Measurements from ENCODE around the gene INAFM2. TPM values are rescaled to one million over a fixed set of nuclear protein-coding genes. Genes with fewer than 3 reads are reported as not detected.

Gene INAFM2
- total RNA-seq: 10 to 100 TPM; 11.4 to 13.3 (median 13.3) TPM

GRCh38 chr15:40323239-40323952 is at the start of gene INAFM2:
TSS of gene INAFM2 (plus strand) at chr15:40323692. CDS start at chr15:40324056, 364 bp downstream.
- peak; percentile 89 to 94 for ATAC-seq
- Mint-ChIP-seq H3K27me3 (ENCODE audit: low read depth) (no peaks in the 10 kb centered on the region), H3K4me3 (peak within 1 kb of the TSS; percentile 78)

GRCh38 chr15:40274350-40275274 is 48.9 kb upstream of the INAFM2 start:
- peaks cover 22% of the 10 kb centered on the region for H3K27me3 Mint-ChIP-seq (ENCODE audit: low read depth)
- H3K4me1 Mint-ChIP-seq (ENCODE audit: low read depth): no peaks in the 10 kb centered on the region
- no peaks in the 10 kb centered on the region for H3K9me3 Mint-ChIP-seq
- no peak overlapping the region for H3K4me3 Mint-ChIP-seq
- no peaks in the 10 kb centered on the region for H3K36me3 Mint-ChIP-seq (ENCODE audit: insufficient read depth)
- DNase-seq (peak; percentile 87), ATAC-seq (peak; percentile 62 to 82)

More at GRCh38 chr15:40323239-40323952, at the start of gene INAFM2:
- peak; percentile 90 for DNase-seq
- Mint-ChIP-seq H3K36me3 (ENCODE audit: insufficient read depth) (no peaks in the 10 kb centered on the region), H3K4me1 (ENCODE audit: low read depth) (peaks cover 26% of the 10 kb centered on the region), H3K9me3 (no peaks in the 10 kb centered on the region)

DNA sequence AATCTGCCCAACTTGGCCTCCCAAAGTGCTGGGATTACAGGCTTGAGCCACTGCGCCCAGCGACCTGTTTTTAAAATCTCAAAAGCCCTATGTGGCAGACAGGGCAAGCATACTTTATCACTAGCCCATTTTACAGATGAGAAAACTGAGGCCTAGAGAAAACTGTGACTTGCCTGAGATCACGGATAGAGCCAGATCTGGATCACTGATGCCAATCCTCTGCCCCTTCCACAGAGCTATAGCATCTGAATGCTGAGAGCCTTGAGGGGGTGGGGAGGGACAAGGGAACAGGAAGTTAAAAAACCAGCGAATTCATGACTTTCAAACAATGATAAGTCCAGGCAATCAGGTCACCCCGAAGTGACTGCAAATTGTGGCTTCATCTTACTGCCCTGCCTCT is 48.0 kb upstream of the INAFM2 start:
- no peak for ATAC-seq
- Mint-ChIP-seq H3K4me1 (ENCODE audit: low read depth) (no peaks in the 10 kb centered on the region), H3K4me3 (no peak overlapping the region), H3K27me3 (ENCODE audit: low read depth) (peaks cover 26% of the 10 kb centered on the region), H3K36me3 (ENCODE audit: insufficient read depth) (no peaks in the 10 kb centered on the region), H3K9me3 (no peaks in the 10 kb centered on the region)
- no peak for DNase-seq

DNA sequence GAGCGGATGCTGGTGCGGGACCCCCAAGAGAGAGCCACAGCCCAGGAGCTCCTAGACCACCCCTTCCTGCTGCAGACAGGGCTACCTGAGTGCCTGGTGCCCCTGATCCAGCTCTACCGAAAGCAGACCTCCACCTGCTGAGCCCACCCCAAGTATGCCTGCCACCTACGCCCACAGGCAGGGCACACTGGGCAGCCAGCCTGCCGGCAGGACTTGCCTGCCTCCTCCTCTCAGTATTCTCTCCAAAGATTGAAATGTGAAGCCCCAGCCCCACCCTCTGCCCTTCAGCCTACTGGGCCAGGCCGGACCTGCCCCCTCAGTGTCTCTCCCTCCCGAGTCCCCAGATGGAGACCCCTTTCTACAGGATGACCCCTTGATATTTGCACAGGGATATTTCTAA is 47.5 kb upstream of the INAFM2 start:
- no peak overlapping the region for H3K4me3 Mint-ChIP-seq
- no peaks in the 10 kb centered on the region for H3K9me3 Mint-ChIP-seq
- no peaks in the 10 kb centered on the region for H3K36me3 Mint-ChIP-seq (ENCODE audit: insufficient read depth)
- peaks cover 28% of the 10 kb centered on the region for H3K27me3 Mint-ChIP-seq (ENCODE audit: low read depth)
- peaks cover under 1% of the 10 kb centered on the region for H3K4me1 Mint-ChIP-seq (ENCODE audit: low read depth)
- no peak for DNase-seq
- ATAC-seq: no peak

GRCh38 chr15:40276927-40277326 is 46.6 kb upstream of the INAFM2 start:
- no peak overlapping the region for H3K4me3 Mint-ChIP-seq
- H3K9me3 Mint-ChIP-seq: no peaks in the 10 kb centered on the region
- H3K27me3 Mint-ChIP-seq (ENCODE audit: low read depth): peaks cover 32% of the 10 kb centered on the region
- H3K36me3 Mint-ChIP-seq (ENCODE audit: insufficient read depth): no peaks in the 10 kb centered on the region
- H3K4me1 Mint-ChIP-seq (ENCODE audit: low read depth): peaks cover 2% of the 10 kb centered on the region
- DNase-seq (no peak), ATAC-seq (no peak)

GRCh38 chr15:40277471-40277870 is 46.0 kb upstream of the INAFM2 start:
- no peaks in the 10 kb centered on the region for H3K9me3 Mint-ChIP-seq
- H3K4me1 Mint-ChIP-seq (ENCODE audit: low read depth): peaks cover 2% of the 10 kb centered on the region
- DNase-seq (no peak), ATAC-seq (no peak)
- no peak overlapping the region for H3K4me3 Mint-ChIP-seq
- no peaks in the 10 kb centered on the region for H3K36me3 Mint-ChIP-seq (ENCODE audit: insufficient read depth)
- peaks cover 32% of the 10 kb centered on the region for H3K27me3 Mint-ChIP-seq (ENCODE audit: low read depth)

DNA sequence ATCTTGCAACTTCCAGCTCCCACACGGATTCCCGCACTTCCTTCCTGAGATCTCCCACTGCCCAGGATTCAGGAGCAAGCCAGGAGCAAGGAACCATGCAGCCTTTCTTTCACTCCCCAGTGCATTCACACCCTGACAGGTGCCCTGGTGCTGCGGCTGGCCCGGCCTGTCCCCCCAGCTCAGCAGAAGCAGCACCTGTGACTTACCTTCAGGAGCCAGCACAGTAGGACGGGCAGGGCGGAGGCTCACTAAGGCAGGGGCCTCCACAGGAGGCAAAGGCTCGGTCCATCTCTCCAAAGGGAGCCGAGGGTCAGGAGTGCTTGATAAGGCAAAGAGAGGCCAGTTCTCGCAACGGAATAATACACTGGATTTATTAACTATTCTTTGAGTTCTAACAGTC is 45.5 kb upstream of the INAFM2 start:
- no peaks in the 10 kb centered on the region for H3K36me3 Mint-ChIP-seq (ENCODE audit: insufficient read depth)
- H3K9me3 Mint-ChIP-seq: no peaks in the 10 kb centered on the region
- H3K27me3 Mint-ChIP-seq (ENCODE audit: low read depth): peaks cover 32% of the 10 kb centered on the region
- no peak overlapping the region for H3K4me3 Mint-ChIP-seq
- DNase-seq (no peak), ATAC-seq (no peak)
- H3K4me1 Mint-ChIP-seq (ENCODE audit: low read depth): peaks cover 2% of the 10 kb centered on the region

DNA sequence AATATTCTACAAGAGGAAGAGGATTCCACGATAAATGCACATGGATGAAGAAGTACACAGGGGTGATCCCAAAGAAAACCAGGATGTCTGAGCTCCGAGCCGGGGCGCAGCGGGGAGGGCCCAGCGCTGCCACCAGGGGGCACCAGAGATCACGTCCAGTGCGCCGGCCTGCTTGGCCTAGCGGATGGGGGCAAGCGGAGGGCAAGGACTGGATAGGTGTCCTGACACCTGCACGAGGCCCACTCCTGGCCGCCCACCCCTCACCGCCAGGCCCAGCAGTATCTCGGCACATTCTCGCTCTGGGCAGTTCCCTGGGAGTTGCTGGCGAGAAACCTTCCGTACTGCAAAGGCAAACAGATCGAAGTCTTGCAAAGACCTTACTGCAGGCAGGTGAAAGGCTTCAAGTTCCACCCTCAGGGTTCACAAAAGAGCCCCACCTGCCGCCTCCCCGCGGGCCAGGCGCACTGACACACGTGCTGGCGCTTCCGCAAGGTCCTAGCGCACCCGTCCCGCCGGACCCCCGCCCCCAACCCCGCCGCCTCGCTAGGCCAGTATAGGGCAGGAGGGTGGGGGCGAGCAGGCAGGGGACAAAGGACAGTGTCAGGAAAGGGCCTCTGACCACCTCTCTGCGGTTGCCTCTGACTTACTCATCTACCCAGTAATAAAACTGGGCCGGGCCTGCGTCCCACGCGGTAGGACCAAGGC is 43.9 kb upstream of the INAFM2 start:
- peaks cover 2% of the 10 kb centered on the region for H3K4me1 Mint-ChIP-seq (ENCODE audit: low read depth)
- no peak overlapping the region for H3K4me3 Mint-ChIP-seq
- H3K9me3 Mint-ChIP-seq: no peaks in the 10 kb centered on the region
- peaks cover 32% of the 10 kb centered on the region for H3K27me3 Mint-ChIP-seq (ENCODE audit: low read depth)
- no peaks in the 10 kb centered on the region for H3K36me3 Mint-ChIP-seq (ENCODE audit: insufficient read depth)
- peak; percentile 69 for DNase-seq
- ATAC-seq: peak; percentile 17 to 30

- peaks cover 2% of the 10 kb centered on the region for H3K4me1 Mint-ChIP-seq (ENCODE audit: low read depth)
- DNase-seq (no peak), ATAC-seq (no peak)
- H3K27me3 Mint-ChIP-seq (ENCODE audit: low read depth): peaks cover 32% of the 10 kb centered on the region
- peak overlapping the region; percentile 54 for H3K4me3 Mint-ChIP-seq
- H3K9me3 Mint-ChIP-seq: no peaks in the 10 kb centered on the region
- H3K36me3 Mint-ChIP-seq (ENCODE audit: insufficient read depth): no peaks in the 10 kb centered on the region
Observed at GRCh38 chr15:40280260-40281056, 43.0 kb upstream of the INAFM2 start.

DNA sequence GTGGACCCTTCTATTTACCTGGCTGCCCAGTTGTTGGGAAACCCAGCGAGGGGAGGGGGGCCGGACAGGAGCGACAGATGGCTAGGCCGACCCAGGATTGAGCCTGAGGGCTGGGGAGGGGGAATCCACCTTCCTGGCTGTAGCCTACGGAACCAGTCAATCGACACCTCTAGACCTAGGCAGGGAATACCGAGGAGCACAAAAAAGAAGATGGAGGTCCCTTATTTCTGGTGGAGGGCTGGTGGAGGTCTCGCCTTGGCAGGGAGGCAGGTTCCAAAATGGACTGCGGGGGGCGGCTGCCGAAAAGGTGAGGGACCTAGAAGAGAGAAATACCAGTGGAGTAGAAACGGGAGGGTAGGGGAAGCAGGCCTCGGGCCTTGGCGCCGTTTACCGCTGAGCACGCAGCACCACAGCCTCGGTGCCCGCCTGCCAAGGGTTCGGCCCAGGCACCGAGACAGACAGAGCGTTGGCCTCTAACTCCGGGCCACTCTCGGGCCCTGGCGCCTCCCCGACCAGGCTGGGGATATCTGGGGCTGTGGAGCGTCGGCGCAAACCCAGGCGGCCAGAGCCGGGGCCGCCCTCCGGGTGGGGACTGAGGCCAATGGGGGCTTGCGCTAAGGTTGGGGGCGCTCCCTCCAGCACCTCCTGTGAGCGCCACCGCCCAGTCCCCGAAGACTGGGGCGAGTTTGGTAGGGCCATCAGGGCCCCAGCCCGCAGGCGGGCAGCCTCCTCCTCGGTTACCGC is 42.3 kb upstream of the INAFM2 start:
- Mint-ChIP-seq H3K9me3 (no peaks in the 10 kb centered on the region), H3K4me3 (peak overlapping the region; percentile 54), H3K36me3 (ENCODE audit: insufficient read depth) (no peaks in the 10 kb centered on the region), H3K4me1 (ENCODE audit: low read depth) (peaks cover 2% of the 10 kb centered on the region), H3K27me3 (ENCODE audit: low read depth) (peaks cover 32% of the 10 kb centered on the region)
- no peak for DNase-seq
- ATAC-seq: no peak

DNA sequence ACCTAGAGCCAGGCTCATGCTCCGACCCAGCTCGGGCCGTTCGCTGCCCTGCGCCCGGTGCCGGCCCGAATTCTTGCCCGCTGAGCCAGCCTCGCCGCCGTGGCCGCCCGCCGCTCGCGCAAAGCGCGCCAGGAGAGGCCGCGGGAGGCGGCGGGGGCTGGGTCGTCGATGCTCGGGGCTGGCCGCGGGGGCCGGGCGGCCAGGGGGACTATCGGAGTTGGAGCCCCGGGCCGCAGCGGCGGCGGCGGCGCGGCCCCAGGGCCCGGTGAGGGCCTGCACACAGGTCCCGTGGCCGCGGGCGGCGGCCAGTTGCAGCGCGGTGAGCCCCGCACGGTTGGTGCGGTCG is 41.7 kb upstream of the INAFM2 start:
- Mint-ChIP-seq H3K4me1 (ENCODE audit: low read depth) (peaks cover 2% of the 10 kb centered on the region), H3K27me3 (ENCODE audit: low read depth) (peaks cover 30% of the 10 kb centered on the region), H3K36me3 (ENCODE audit: insufficient read depth) (no peaks in the 10 kb centered on the region), H3K4me3 (no peak overlapping the region), H3K9me3 (no peaks in the 10 kb centered on the region)
- ATAC-seq (no peak), DNase-seq (no peak)

GRCh38 chr15:40282147-40282868 is 41.2 kb upstream of the INAFM2 start:
- DNase-seq: peak; percentile 32
- peak overlapping the region; percentile 67 for H3K4me3 Mint-ChIP-seq
- peaks cover 2% of the 10 kb centered on the region for H3K4me1 Mint-ChIP-seq (ENCODE audit: low read depth)
- no peaks in the 10 kb centered on the region for H3K9me3 Mint-ChIP-seq
- ATAC-seq: peak; percentile 61 to 68
- H3K27me3 Mint-ChIP-seq (ENCODE audit: low read depth): peaks cover 29% of the 10 kb centered on the region
- H3K36me3 Mint-ChIP-seq (ENCODE audit: insufficient read depth): no peaks in the 10 kb centered on the region

Measured in activated T-cell treated with anti-CD3 and anti-CD28 coated beads, Interleukin-2, amount 50 U/mL, for 4 hours (primary cell).